H9 (cell line): ENCODE measurements around the gene UMPS. TPM values are rescaled to one million over a fixed set of nuclear protein-coding genes. Genes with fewer than 3 reads are reported as not detected.

Source experiments
- DNase-seq: peaks from one replicate; pipeline ENCODE4 v3.0.0-alpha.2; 2017
- H2AFZ ChIP-seq: one replicate; pipeline ENCODE4 v1.6.1; 2013; ENCODE audit warnings: mild to moderate bottlenecking, low read length, control low read depth, moderate library complexity
- H2AK5ac ChIP-seq: 2 replicates; pipeline ENCODE4 v1.6.1; 2013; ENCODE audit warnings: low read length, control low read depth, mixed read lengths; ENCODE audit not compliant: insufficient read length
- H2BK120ac ChIP-seq: one replicate; pipeline ENCODE4 v1.6.1; 2013; ENCODE audit warnings: low read depth, mild to moderate bottlenecking, low read length, control low read depth, inconsistent platforms; ENCODE audit not compliant: poor library complexity, severe bottlenecking
- H2BK12ac ChIP-seq: 2 replicates; pipeline ENCODE4 v1.6.1; 2013; ENCODE audit warnings: low read length, control low read depth, mixed read lengths, low read depth; ENCODE audit not compliant: insufficient read length
- H2BK15ac ChIP-seq: 2 replicates; pipeline ENCODE4 v1.6.1; 2013; ENCODE audit warnings: low read depth, low read length, control low read depth
- H2BK20ac ChIP-seq: one replicate; pipeline ENCODE4 v1.6.1; 2013; ENCODE audit warnings: low read depth, mild to moderate bottlenecking, low read length, control low read depth, inconsistent platforms; ENCODE audit not compliant: poor library complexity, severe bottlenecking
- H2BK5ac ChIP-seq: 2 replicates; pipeline ENCODE4 v1.6.1; 2013; ENCODE audit warnings: low read length, control low read depth, mixed read lengths; ENCODE audit not compliant: insufficient read length
- H3K14ac ChIP-seq: 2 replicates; pipeline ENCODE4 v1.6.1; 2013; ENCODE audit warnings: low read length, control low read depth; ENCODE audit not compliant: insufficient read depth
- H3K18ac ChIP-seq: 2 replicates; pipeline ENCODE4 v1.6.1; 2013; ENCODE audit warnings: low read depth, mild to moderate bottlenecking, mixed read lengths, low read length, control low read depth; ENCODE audit not compliant: insufficient read length
- H3K23ac ChIP-seq: 2 replicates; pipeline ENCODE4 v1.6.1; 2013; ENCODE audit warnings: low read length, control low read depth, mixed read lengths, low read depth; ENCODE audit not compliant: insufficient read length
- H3K23me2 ChIP-seq: 2 replicates; pipeline ENCODE4 v1.6.1; 2013; ENCODE audit warnings: low read depth, mild to moderate bottlenecking, mixed read lengths, low read length, control low read depth; ENCODE audit not compliant: insufficient read length, poor library complexity, severe bottlenecking
- H3K27ac ChIP-seq: 2 replicates; pipeline ENCODE4 v1.5.1; 2013; ENCODE audit warnings: low read length, control low read depth, mixed read lengths, low read depth; ENCODE audit not compliant: insufficient read length
- H3K27me3 ChIP-seq: 2 replicates; pipeline ENCODE4 v1.6.1; 2013; ENCODE audit warnings: low read length, control low read depth, inconsistent platforms; ENCODE audit not compliant: insufficient read depth
- H3K4ac ChIP-seq: 2 replicates; pipeline ENCODE4 v1.6.1; 2013; ENCODE audit warnings: low read depth, mild to moderate bottlenecking, control low read depth, inconsistent platforms, low read length, moderate library complexity
- H3K4me1 ChIP-seq: 2 replicates; pipeline ENCODE4 v1.6.1; 2013; ENCODE audit warnings: low read length, control low read depth, inconsistent platforms; ENCODE audit not compliant: insufficient read depth
- H3K4me2 ChIP-seq: 2 replicates; pipeline ENCODE4 v1.6.1; 2013; ENCODE audit warnings: low read length, control low read depth, mixed read lengths; ENCODE audit not compliant: insufficient read length, insufficient read depth
- H3K56ac ChIP-seq: 2 replicates; pipeline ENCODE4 v1.6.1; 2013; ENCODE audit warnings: low read depth, mild to moderate bottlenecking, mixed read lengths, low read length, control low read depth; ENCODE audit not compliant: insufficient read length
- H3K79me1 ChIP-seq: 2 replicates; pipeline ENCODE4 v1.6.1; 2013; ENCODE audit warnings: low read depth, mild to moderate bottlenecking, moderate library complexity, low read length, control low read depth, inconsistent platforms; ENCODE audit not compliant: insufficient read depth, poor library complexity, severe bottlenecking
- H3K79me2 ChIP-seq: 2 replicates; pipeline ENCODE4 v1.6.1; 2013; ENCODE audit warnings: low read length, control low read depth, inconsistent platforms; ENCODE audit not compliant: insufficient read depth
- H3K9ac ChIP-seq: 2 replicates; pipeline ENCODE4 v1.6.1; 2013; ENCODE audit warnings: low read length, control low read depth, mixed read lengths; ENCODE audit not compliant: insufficient read length; ENCODE audit errors: extremely low read depth
- H3K9me3 ChIP-seq: one replicate; pipeline ENCODE4 v1.6.1; 2013; ENCODE audit warnings: low read depth, low read length, inconsistent platforms; ENCODE audit not compliant: control insufficient read depth
- H3T11ph ChIP-seq: one replicate; pipeline ENCODE4 v1.6.1; 2013; ENCODE audit warnings: mild to moderate bottlenecking, low read length, control low read depth, inconsistent platforms
- H4K20me1 ChIP-seq: one replicate; pipeline ENCODE4 v1.6.1; 2013; ENCODE audit not compliant: control insufficient read depth, insufficient read length, insufficient read depth
- H4K5ac ChIP-seq: 2 replicates; pipeline ENCODE4 v1.6.1; 2013; ENCODE audit warnings: low read depth, mild to moderate bottlenecking, mixed read lengths, low read length, control low read depth; ENCODE audit not compliant: insufficient read length
- H4K8ac ChIP-seq: replicated peaks from 2 replicates; pipeline ENCODE4 v1.6.1; 2013; ENCODE audit warnings: low read length, control low read depth, mixed read lengths, low read depth; ENCODE audit not compliant: insufficient read length
- H4K91ac ChIP-seq: 2 replicates; pipeline ENCODE4 v1.6.1; 2013; ENCODE audit warnings: low read depth, mild to moderate bottlenecking, moderate library complexity, mixed read lengths, low read length, control low read depth; ENCODE audit not compliant: insufficient read length
- H3K27ac Mint-ChIP-seq, 3 experiments: 2 replicates in 2 of 3; 3 replicates in 1 of 3; pipeline ENCODE4 v1.8.0; 2020 to 2021; ENCODE audit warnings: mixed read lengths in 3 of 3, mild to moderate bottlenecking in 1 of 3, moderate library complexity in 1 of 3
- H3K27me3 Mint-ChIP-seq: 2 replicates; pipeline ENCODE4 v1.8.0; 2021; ENCODE audit warnings: low read depth, mild to moderate bottlenecking, moderate library complexity, mixed read lengths
- H3K36me3 Mint-ChIP-seq, 3 experiments: 2 replicates in 2 of 3; 3 replicates in 1 of 3; pipeline ENCODE4 v1.8.0; 2020 to 2021; ENCODE audit warnings: low read depth in 3 of 3, mixed read lengths in 3 of 3; ENCODE audit not compliant: insufficient read depth in 1 of 3
- H3K4me1 Mint-ChIP-seq, 2 experiments: 2 replicates each; pipeline ENCODE4 v1.8.0; 2020; ENCODE audit warnings: mixed read lengths in 2 of 2
- H3K4me3 Mint-ChIP-seq, 2 experiments: 2 replicates in 1 of 2; 3 replicates in 1 of 2; pipeline ENCODE4 v1.8.0; 2020 to 2021; ENCODE audit warnings: mild to moderate bottlenecking in 2 of 2, mixed read lengths in 2 of 2, moderate library complexity in 1 of 2
- H3K9me3 Mint-ChIP-seq, 2 experiments: 2 replicates in 1 of 2; 3 replicates in 1 of 2; pipeline ENCODE4 v1.8.0; 2020; ENCODE audit warnings: mild to moderate bottlenecking in 2 of 2, mixed read lengths in 2 of 2, moderate library complexity in 1 of 2
- WGBS: extraction: QIAGEN DNeasy Blood & Tissue Kit; methylation state at CpG from one replicate; pipeline ENCODE4 v1.1.7; 2013; ENCODE audit warnings: missing lambda C conversion rate, low lambda C conversion rate, mixed read lengths; ENCODE audit not compliant: insufficient read length; ENCODE audit errors: extremely low coverage; 5-methylcytosine and 5-hydroxymethylcytosine counted together
- total RNA-seq: library from RNA; stranded (reverse); gene quantifications from 2 replicates; pipeline ENCODE4 v1.2.1, GENCODE V29; 2021
- TF ChIP-seq, protein P1 (sequence below): fragments of 200-600 bp; sonication (generic); conservative IDR thresholded peaks from 3 replicates; pipeline ENCODE4 v1.8.0; 2021; ENCODE audit warnings: antibody characterized with exemption, mild to moderate bottlenecking

UMPS gene
- total RNA-seq, 1 experiment from 2014 or later: 65.4 TPM

DNA sequence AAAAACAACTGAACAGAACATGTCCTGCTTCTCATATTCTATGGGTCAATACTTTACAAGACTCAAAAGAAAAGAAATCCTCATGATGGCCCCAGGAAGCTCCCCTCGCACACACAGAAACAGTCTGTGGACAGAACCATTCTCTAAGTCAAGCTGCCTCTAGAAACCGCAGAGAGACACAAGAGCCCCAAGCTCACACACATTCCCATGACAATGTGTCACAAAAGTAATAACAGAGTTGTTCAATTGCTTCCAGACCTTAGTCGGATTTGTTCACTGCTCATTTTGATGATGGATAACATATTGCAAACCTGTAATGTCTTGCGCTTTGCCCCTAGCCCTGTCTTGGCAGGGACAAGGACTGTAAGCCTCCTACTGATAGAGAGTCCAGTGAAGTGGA is 60.9 kb downstream of the UMPS start:
- WGBS: no CpG with 5 or more reads among the region's 4 CpGs
- no peak overlapping the region for H3K4me2 ChIP-seq
- H3K27ac ChIP-seq: no peak overlapping the region

More for the DNA sequence above, 60.9 kb downstream of the UMPS start:
- no peak overlapping the region for H2BK15ac ChIP-seq
- H2AK5ac ChIP-seq: no peak overlapping the region
- no peak overlapping the region for H2BK20ac ChIP-seq
- no peak overlapping the region for H2BK5ac ChIP-seq
- peak overlapping the region in 1 of 2 experiments; percentile 31; a peak in 1 of 5 replicates for H3K4me3 Mint-ChIP-seq
- no peak overlapping the region for H2AFZ ChIP-seq
- peaks cover 1% of the 10 kb centered on the region; the same call in 1 of the 2 replicates for H3K79me2 ChIP-seq
- H4K91ac ChIP-seq: no peak overlapping the region
- H3K27ac Mint-ChIP-seq: peak overlapping the region; percentile 24 to 79 (median 57); a peak in 2 of 7 replicates
- no peaks in the 10 kb centered on the region for H3K9me3 Mint-ChIP-seq
- H3K4me1 ChIP-seq: no peaks in the 10 kb centered on the region
- H3K23ac ChIP-seq: no peak overlapping the region
- H2BK12ac ChIP-seq: no peak overlapping the region
- H3K4me1 Mint-ChIP-seq: peaks cover 3 to 4% of the 10 kb centered on the region in 2 experiments; a peak in 3 of 4 replicates
- no peak overlapping the region for H4K5ac ChIP-seq
- H3T11ph ChIP-seq: no peak overlapping the region
- no peaks in the 10 kb centered on the region for H4K20me1 ChIP-seq
- no peaks in the 10 kb centered on the region for H3K79me1 ChIP-seq
- H4K8ac ChIP-seq: no peak overlapping the region
- peaks cover 17 to 59% (median 20%) of the 10 kb centered on the region in 3 experiments; a peak in 6 of 7 replicates for H3K36me3 Mint-ChIP-seq
- H3K56ac ChIP-seq: no peak overlapping the region
- no peak overlapping the region for H3K14ac ChIP-seq
- no peak overlapping the region for H2BK120ac ChIP-seq
- TF ChIP-seq, protein P1, sequence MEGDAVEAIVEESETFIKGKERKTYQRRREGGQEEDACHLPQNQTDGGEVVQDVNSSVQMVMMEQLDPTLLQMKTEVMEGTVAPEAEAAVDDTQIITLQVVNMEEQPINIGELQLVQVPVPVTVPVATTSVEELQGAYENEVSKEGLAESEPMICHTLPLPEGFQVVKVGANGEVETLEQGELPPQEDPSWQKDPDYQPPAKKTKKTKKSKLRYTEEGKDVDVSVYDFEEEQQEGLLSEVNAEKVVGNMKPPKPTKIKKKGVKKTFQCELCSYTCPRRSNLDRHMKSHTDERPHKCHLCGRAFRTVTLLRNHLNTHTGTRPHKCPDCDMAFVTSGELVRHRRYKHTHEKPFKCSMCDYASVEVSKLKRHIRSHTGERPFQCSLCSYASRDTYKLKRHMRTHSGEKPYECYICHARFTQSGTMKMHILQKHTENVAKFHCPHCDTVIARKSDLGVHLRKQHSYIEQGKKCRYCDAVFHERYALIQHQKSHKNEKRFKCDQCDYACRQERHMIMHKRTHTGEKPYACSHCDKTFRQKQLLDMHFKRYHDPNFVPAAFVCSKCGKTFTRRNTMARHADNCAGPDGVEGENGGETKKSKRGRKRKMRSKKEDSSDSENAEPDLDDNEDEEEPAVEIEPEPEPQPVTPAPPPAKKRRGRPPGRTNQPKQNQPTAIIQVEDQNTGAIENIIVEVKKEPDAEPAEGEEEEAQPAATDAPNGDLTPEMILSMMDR: no peak
- H3K27me3 ChIP-seq: no peaks in the 10 kb centered on the region; the same call in 1 of the 2 replicates
- H3K23me2 ChIP-seq: no peaks in the 10 kb centered on the region
- no peak overlapping the region for H3K18ac ChIP-seq
- no peak for DNase-seq
- H3K9me3 ChIP-seq: no peaks in the 10 kb centered on the region
- no peak overlapping the region for H3K4ac ChIP-seq
- no peak overlapping the region for H3K9ac ChIP-seq
- H3K27me3 Mint-ChIP-seq: no peaks in the 10 kb centered on the region
